GM12873 (cell line): Measurements from ENCODE around the gene MET.

Experiments used
- TF ChIP-seq, protein P1 (sequence below): IDR thresholded peaks from 2 replicates; pipeline ENCODE4 v1.5.1; 2012; ENCODE audit warnings: low read depth, mild to moderate bottlenecking, moderate library complexity, low read length, control low read depth; ENCODE audit not compliant: insufficient read depth; ENCODE audit errors: missing control alignments

The MET gene

DNA sequence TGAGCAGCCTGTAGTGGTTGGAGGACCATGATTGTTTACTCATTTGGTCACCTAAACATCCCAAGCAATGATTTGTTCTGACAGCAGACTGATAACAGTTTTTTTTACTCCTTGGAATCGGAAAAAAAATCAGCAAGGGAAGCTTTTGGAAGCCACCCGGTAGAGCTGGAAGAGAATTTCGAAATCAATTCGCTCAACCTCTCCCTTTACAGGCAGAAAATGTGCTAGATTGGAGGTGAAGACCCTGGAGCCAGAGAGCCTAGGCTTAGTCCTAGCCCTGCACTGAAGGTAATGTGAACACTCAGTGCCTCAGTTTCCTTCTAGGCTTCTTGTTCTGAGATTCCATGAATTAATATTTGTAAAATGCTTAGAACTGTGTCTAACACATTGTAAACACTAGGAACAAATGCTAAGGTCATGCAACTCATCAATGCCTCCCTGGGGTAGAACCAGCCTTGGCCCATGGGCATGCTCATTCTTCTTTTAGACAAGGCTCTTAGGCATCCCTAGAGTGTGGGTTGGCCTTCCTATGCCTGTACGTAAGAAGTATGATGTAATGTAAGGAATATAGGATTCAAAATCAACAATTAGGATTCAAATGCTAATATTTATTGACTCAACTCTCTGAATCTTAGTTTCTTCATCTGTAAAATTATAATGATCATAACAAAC, 52.7 kb downstream of the MET start:
- TF ChIP-seq, protein P1, sequence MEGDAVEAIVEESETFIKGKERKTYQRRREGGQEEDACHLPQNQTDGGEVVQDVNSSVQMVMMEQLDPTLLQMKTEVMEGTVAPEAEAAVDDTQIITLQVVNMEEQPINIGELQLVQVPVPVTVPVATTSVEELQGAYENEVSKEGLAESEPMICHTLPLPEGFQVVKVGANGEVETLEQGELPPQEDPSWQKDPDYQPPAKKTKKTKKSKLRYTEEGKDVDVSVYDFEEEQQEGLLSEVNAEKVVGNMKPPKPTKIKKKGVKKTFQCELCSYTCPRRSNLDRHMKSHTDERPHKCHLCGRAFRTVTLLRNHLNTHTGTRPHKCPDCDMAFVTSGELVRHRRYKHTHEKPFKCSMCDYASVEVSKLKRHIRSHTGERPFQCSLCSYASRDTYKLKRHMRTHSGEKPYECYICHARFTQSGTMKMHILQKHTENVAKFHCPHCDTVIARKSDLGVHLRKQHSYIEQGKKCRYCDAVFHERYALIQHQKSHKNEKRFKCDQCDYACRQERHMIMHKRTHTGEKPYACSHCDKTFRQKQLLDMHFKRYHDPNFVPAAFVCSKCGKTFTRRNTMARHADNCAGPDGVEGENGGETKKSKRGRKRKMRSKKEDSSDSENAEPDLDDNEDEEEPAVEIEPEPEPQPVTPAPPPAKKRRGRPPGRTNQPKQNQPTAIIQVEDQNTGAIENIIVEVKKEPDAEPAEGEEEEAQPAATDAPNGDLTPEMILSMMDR: no peak

DNA sequence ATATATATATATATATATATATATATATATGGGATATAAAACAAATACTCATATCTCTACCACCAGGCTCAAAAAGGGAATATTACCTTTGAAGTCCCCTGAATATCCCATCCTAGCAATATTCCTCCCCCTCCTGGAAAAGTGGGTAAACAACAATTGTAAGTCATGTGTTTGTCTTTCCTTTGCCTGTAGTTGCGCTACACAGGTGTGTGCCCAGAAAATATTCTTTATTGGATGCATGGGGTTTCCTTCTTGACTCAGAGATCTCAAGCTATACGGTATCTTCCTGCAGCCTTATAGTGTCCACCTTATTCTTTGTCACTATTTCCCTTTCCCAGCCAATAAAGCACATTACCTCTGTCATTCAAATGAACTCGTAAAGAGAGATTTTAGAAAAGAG, 54.2 kb downstream of the MET start:
- TF ChIP-seq, protein P1: no peak

DNA sequence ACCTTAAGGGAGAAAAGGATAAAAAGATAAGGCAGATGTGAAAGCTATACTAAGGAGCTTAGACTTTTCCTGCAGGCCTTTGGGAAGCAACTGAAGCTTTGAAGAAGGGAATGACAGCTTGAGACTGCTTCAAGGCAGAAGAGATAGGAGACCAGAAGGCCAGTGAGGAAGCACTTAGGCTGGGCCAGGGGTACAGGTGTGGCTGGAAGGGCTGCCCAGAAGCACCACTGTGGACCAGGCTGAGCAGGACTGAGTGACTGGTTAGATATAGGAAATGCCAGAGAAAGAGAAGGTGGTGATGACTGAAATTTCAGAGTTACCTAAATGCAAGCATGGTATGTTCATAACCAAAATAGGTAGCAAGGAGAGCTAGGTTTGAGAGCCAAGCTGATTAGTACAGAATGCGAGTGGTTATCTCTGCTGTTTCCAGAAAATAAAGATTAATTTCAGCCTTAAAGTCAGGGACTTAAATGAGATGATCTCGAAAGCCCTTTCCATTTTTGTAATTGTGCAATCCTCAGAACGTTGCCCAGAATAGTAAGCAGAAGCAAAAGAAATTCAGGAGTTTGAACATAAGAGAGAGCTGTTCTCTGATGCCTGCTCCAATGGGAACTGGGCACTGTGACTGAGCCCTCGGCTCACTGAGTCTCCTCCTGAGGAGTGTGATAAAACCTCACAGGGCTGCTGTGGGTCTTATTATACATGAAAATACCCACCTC, 54.9 kb downstream of the MET start:
- TF ChIP-seq, protein P1: no peak

DNA sequence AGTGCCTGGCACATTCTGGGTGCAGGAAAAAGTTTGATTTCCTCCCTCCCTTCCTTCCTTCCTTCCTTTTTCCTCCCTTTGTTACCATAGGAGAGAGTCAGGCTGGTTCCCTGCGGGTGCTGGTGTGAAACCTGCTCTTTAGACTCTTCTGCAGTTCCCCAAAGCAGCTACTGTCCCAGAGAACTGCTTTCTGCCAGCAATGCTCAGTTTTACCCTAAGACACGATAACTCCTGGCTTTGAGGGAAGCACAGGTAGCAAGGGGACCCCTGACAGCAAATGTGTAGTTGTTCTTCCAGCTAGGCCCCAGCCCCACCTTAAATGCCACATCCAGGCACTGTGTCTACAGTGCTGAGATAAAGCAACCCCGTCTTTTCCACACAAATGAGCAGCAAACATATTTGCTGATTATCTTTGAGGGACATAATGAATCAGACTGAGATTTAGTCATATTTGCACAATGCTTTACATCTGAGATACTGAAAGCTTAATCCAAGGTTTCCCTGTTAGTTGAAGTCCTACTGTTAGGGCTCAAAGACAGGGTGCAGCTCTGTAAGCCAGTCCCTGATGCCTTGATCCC, 55.5 kb downstream of the MET start:
- TF ChIP-seq, protein P1: no peak

DNA sequence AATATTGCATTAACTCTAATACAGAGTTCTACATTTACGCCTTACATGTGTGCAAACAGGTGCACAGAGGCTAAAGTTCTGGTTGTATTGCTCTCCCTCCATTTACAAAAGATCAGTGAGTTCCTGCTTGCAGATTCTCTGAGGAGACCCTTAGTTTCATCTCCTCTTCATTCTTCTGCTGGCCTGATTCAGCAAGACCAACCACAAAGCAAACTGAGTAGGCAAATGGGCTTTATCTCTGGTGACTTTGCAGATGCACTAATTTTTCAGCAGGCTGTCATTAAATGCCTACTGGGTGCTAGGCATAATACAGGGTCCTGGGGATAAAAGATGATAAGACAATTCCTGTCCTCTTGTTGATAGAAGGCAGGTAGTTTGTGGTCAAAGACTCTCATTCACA, 56.4 kb downstream of the MET start:
- TF ChIP-seq, protein P1: no peak

DNA sequence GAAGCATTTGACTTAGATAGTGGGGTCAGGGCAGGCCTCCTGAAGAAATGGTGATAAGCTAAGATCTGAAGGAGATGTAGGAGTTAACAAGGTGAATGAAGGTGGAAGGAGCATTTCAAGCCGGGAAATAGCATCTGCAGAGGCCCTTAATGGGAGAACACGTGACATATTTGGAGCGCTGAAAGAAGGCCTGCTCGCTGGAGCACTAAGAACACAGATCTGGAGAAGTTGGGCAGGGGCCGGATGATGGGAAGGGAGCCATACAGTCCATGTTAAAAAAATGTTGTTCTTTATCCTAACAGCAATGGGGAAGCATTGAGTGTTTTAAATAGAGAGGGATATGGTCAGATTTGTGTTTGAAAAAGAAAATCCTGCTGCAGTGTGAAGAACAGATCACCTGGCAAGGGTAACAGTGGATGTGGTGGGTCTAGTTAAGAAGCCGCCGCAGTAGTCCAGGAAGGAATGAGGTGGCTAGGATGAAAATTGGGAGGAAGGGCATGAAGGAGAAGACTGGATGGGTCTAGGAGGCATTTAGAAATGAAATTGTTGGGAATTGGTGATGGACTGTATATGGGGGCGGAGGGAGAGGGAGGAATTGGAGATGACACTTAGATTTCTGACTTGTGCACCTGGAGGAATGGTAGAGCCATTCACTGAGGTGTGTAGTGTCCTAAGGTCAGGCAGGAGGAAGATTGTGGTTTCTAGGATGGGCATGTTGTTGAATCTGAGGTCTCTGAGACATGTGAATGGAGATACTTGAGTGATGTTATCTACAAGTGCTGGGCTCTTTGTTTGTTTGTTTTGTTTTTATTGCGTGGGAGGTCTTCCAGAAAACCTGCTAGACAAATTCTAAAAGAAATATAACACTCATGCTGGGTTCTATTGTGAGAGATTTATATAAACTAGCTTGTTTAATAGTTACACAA, 58.4 kb downstream of the MET start:
- TF ChIP-seq, protein P1: no peak
